Measurements from ENCODE around the gene SUSD1. TPM values are rescaled to one million over a fixed set of nuclear protein-coding genes. Genes with fewer than 3 reads are reported as not detected.
A peak's percentile ranks its signal among the peaks of the same experiment; 100 is the strongest.

SUSD1 gene
- total and polyA plus RNA-seq, 9 of the 15 experiments (the other 6 are each of a cell fraction or from before 2014, with no cell fraction given): 10.9 to 44.4 (median 36.1) TPM

GRCh38 chr9:111994831-111995458, 180.2 kb downstream of the SUSD1 start (continued):
- TF ChIP-seq FUS (optimal IDR thresholded peaks at IDR 0.05; ENCODE audit: low read depth, low read length): no peak
- TF ChIP-seq MYC (IDR thresholded peaks at IDR 0.05; ENCODE audit: low read depth, low read length): no peak
- TF ChIP-seq MYC (CRISPR knock-in tag; IDR thresholded peaks at IDR 0.05; ENCODE audit: borderline replicate concordance, low read depth): peak; percentile 36; the same call in 1 of the 2 replicates
- no peak for TF ChIP-seq RFX7 (CRISPR knock-in tag; IDR thresholded peaks at IDR 0.05)
- no peak for TF ChIP-seq BCL6 (CRISPR knock-in tag; IDR thresholded peaks at IDR 0.05)
- TF ChIP-seq GABPB1 (CRISPR knock-in tag; IDR thresholded peaks at IDR 0.05): no peak
- TF ChIP-seq CBFA2T3 (IDR thresholded peaks at IDR 0.05): no peak; the same call in 1 of the 2 replicates
- no peak for TF ChIP-seq ZNF780A (CRISPR knock-in tag; IDR thresholded peaks at IDR 0.05)
- TF ChIP-seq POLR3A (IDR thresholded peaks at IDR 0.05; ENCODE audit: borderline replicate concordance, extremely low read depth, insufficient read depth, insufficient read length): no peak
- TF ChIP-seq KAT8 (IDR thresholded peaks at IDR 0.05; ENCODE audit: low read depth): no peak
- TF ChIP-seq, protein P1, sequence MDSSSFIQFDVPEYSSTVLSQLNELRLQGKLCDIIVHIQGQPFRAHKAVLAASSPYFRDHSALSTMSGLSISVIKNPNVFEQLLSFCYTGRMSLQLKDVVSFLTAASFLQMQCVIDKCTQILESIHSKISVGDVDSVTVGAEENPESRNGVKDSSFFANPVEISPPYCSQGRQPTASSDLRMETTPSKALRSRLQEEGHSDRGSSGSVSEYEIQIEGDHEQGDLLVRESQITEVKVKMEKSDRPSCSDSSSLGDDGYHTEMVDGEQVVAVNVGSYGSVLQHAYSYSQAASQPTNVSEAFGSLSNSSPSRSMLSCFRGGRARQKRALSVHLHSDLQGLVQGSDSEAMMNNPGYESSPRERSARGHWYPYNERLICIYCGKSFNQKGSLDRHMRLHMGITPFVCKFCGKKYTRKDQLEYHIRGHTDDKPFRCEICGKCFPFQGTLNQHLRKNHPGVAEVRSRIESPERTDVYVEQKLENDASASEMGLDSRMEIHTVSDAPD (CRISPR knock-in tag; IDR thresholded peaks at IDR 0.05): no peak
- TF ChIP-seq ZNF668 (CRISPR knock-in tag; IDR thresholded peaks at IDR 0.05): no peak
- no peak for TF ChIP-seq MAZ (CRISPR knock-in tag; conservative IDR thresholded peaks at IDR 0.05 in 1 of 2, IDR thresholded peaks at IDR 0.05 in 1 of 2)
- TF ChIP-seq PTBP1 (IDR thresholded peaks at IDR 0.05; ENCODE audit: low read depth, low read length): no peak
- TF ChIP-seq, protein P2, sequence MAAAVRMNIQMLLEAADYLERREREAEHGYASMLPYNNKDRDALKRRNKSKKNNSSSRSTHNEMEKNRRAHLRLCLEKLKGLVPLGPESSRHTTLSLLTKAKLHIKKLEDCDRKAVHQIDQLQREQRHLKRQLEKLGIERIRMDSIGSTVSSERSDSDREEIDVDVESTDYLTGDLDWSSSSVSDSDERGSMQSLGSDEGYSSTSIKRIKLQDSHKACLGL (CRISPR knock-in tag; IDR thresholded peaks at IDR 0.05; ENCODE audit: borderline replicate concordance, poor library complexity, severe bottlenecking): no peak
- TF ChIP-seq MGA (IDR thresholded peaks at IDR 0.05): peak; percentile 67

Data from K562 (cell line).